A549 (cell line): ENCODE results near the gene MXRA7. TPM values are rescaled to one million over a fixed set of nuclear protein-coding genes. Genes with fewer than 3 reads are reported as not detected.
A peak's percentile ranks its signal among the peaks of the same experiment; 100 is the strongest.

Experiments used
- ATAC-seq, 2 experiments: fragments of 200-7000 bp in 1 of 2; fragments of >200 bp in 1 of 2; cut with Nextera tagmentation in 1 of 2; cut with Tn5 transposase in 1 of 2; 3 replicates each; pipeline versions ENCODE4 v1.8.0 to v1.9.1; 2018 to 2020; ENCODE audit warnings: mild to moderate bottlenecking in 1 of 2, moderate library complexity in 1 of 2
- CTCF ChIA-PET: fragments of 300-600 bp; sonication (Branson Sonifier 250); formaldehyde crosslinking; extraction: SDS; loops from one replicate; lab custom pipeline; 2021; ENCODE audit warnings: antibody characterized with exemption, inconsistent platforms; lab: Yijun Ruan, JAX
- POLR2A ChIA-PET: fragments of 350-600 bp; formaldehyde crosslinking; extraction: SDS; loops from one replicate; lab custom pipeline; 2021; ENCODE audit warnings: antibody characterized with exemption, inconsistent platforms; lab: Yijun Ruan, JAX
- DNase-seq, 2 experiments: peaks; one replicate each; pipeline versions ENCODE4 v3.0.0 to v3.0.0-alpha.2; 2011 to 2016; ENCODE audit warnings: low read depth in 1 of 2, low spot score in 1 of 2
- FAIRE-seq: peaks from 2 replicates; lab custom pipeline; 2011; peaks lifted over from hg19 to GRCh38; lab: Jason Lieb, UNC
- H3K27ac ChIP-seq, 2 experiments: fragments of >200 bp; sonication (Bioruptor Twin); formaldehyde crosslinking; 3 replicates each; pipeline ENCODE4 v1.5.1; 2016 to 2017
- H3K4me1 ChIP-seq: fragments of >200 bp; sonication (Bioruptor Twin); formaldehyde crosslinking; 3 replicates; pipeline ENCODE4 v1.6.1; 2016
- H3K4me2 ChIP-seq: fragments of >200 bp; sonication (Bioruptor Twin); formaldehyde crosslinking; 3 replicates; pipeline ENCODE4 v1.6.1; 2016
- H3K4me3 ChIP-seq: fragments of >200 bp; sonication (Bioruptor Twin); formaldehyde crosslinking; 3 replicates; pipeline ENCODE4 v1.5.1; 2016
- H3K9me3 ChIP-seq: fragments of >200 bp; sonication (Bioruptor Twin); formaldehyde crosslinking; 3 replicates; pipeline ENCODE4 v1.6.1; 2016
- CEBPB ChIP-seq, 2 experiments: fragments of >200 bp in 1 of 2; sonication (Bioruptor Twin) in 1 of 2; formaldehyde crosslinking in 1 of 2; IDR thresholded peaks; 2 replicates each; pipeline ENCODE4 v1.6.1; 2012 to 2016
- CTCF ChIP-seq: fragments of >200 bp; sonication (Bioruptor Twin); formaldehyde crosslinking; IDR thresholded peaks from 3 replicates; pipeline ENCODE4 v1.5.1; 2016
- ELK1 ChIP-seq: fragments of 150-350 bp; IDR thresholded peaks from 2 replicates; pipeline ENCODE4 v1.6.1; 2014; ENCODE audit warnings: low read depth, mild to moderate bottlenecking, low read length
- EP300 ChIP-seq, 2 experiments: fragments of >200 bp; sonication (Bioruptor Twin); formaldehyde crosslinking; IDR thresholded peaks; 2 replicates in 1 of 2; 3 replicates in 1 of 2; pipeline ENCODE4 v1.6.1; 2016 to 2017
- FOSL2 ChIP-seq, 2 experiments: fragments of 450-650 bp in 1 of 2; fragments of >200 bp in 1 of 2; sonication (Bioruptor Twin) in 1 of 2; formaldehyde crosslinking; IDR thresholded peaks; 2 replicates each; pipeline versions ENCODE4 v1.5.0 to v1.6.1; 2016 to 2020; ENCODE audit warnings: mild to moderate bottlenecking in 1 of 2, moderate library complexity in 1 of 2
- GATA3 ChIP-seq: IDR thresholded peaks from 2 replicates; pipeline ENCODE4 v1.6.1; 2012; ENCODE audit warnings: borderline replicate concordance
- HMGXB4 ChIP-seq: fragments of 250-450 bp; sonication (Bioruptor Pico); IDR thresholded peaks from 2 replicates; pipeline ENCODE4 v1.5.0; 2021; ENCODE audit warnings: mild to moderate bottlenecking, moderate library complexity, borderline replicate concordance
- KDM5A ChIP-seq: fragments of 200-600 bp; sonication (generic); IDR thresholded peaks from 2 replicates; pipeline ENCODE4 v1.6.1; 2016; ENCODE audit warnings: antibody characterized with exemption, mild to moderate bottlenecking
- MAX ChIP-seq: IDR thresholded peaks from 2 replicates; pipeline ENCODE4 v1.6.1; 2012
- POLR2A ChIP-seq: IDR thresholded peaks from 2 replicates; pipeline ENCODE4 v1.6.1; 2012; ENCODE audit warnings: mild to moderate bottlenecking, low read length
- POLR2AphosphoS2 ChIP-seq: conservative IDR thresholded peaks from 2 replicates; pipeline ENCODE4 v1.6.1; 2012; ENCODE audit warnings: low read length, improper control_type of control experiment, inconsistent platforms
- SMC3 ChIP-seq: fragments of >200 bp; sonication (Bioruptor Twin); formaldehyde crosslinking; IDR thresholded peaks from 3 replicates; pipeline ENCODE4 v1.6.1; 2018; ENCODE audit warnings: inconsistent platforms
- SREBF2 ChIP-seq: fragments of 450-650 bp; IDR thresholded peaks from 2 replicates; pipeline ENCODE4 v1.6.1; 2014; ENCODE audit warnings: mild to moderate bottlenecking, moderate library complexity
- ZNF302 ChIP-seq: fragments of 250-450 bp; sonication (Bioruptor Pico); IDR thresholded peaks from 2 replicates; pipeline ENCODE4 v1.9.0; 2021; ENCODE audit warnings: inconsistent platforms, mild to moderate bottlenecking, moderate library complexity
- ZSCAN20 ChIP-seq: fragments of 250-450 bp; sonication (Bioruptor Pico); IDR thresholded peaks from 2 replicates; pipeline ENCODE4 v1.8.0; 2022; ENCODE audit warnings: mild to moderate bottlenecking, moderate library complexity
- WGBS: methylation state at CpG from one replicate; pipeline ENCODE4 v1.1.6; 2017; ENCODE audit errors: missing lambda C conversion rate; 5-methylcytosine and 5-hydroxymethylcytosine counted together
- polyA plus RNA-seq, 4 experiments: library from polyadenylated mRNA; depleted of rRNA in 3 of 4; stranded (reverse); fragments of >200 nt; fragmentation: RNase III in 1 of 4; extraction: RNeasy Plus Mini Kit Qiagen cat#74134 plus additional on column Dnase treatment in 1 of 4; gene quantifications; 2 replicates in 3 of 4; 3 replicates in 1 of 4; pipeline ENCODE4 v1.2.3, GENCODE V29; 2011 to 2017

Gene MXRA7
- polyA plus RNA-seq, 2 of the 4 experiments (the other 2 are of a cell fraction), result 47.8 to 57.2 TPM

- TF ChIP-seq KDM5A (no peak), SMC3 (no peak), CEBPB (IDR thresholded peaks at IDR 0.05) (no peak), CTCF (no peak), ZNF302 (CRISPR knock-in tag) (no peak), FOSL2 (IDR thresholded peaks at IDR 0.05) (no peak), FOSL2 (CRISPR knock-in tag; IDR thresholded peaks at IDR 0.05) (no peak)
Measured at GRCh38 chr17:76643553-76644148, 67.1 kb downstream of the MXRA7 start, which contains the start of gene ST6GALNAC1 (continued).

GRCh38 chr17:76642994-76643393 is 67.8 kb downstream of the MXRA7 start:
- Histone ChIP-seq H3K4me3 (no peak overlapping the region), H3K4me2 (no peak overlapping the region), H3K9me3 (peaks cover 5% of the 10 kb centered on the region; the same call in 1 of the 3 replicates), H3K27ac (peak overlapping the region; percentile 14 to 65; a peak in 5 of 6 replicates), H3K4me1 (peaks cover 41% of the 10 kb centered on the region)
- ChIA-PET POLR2A (no interaction called here), CTCF (interaction anchor here (0.7 to 6.0 kb wide), 3 partner anchors 11 to 184 kb away, joined by 3 to 60 read pairs (median 8); no protein-coding TSS in a partner anchor)
- DNase-seq (no peak), FAIRE-seq (no peak), ATAC-seq (no peak)
- WGBS, result 88% methylated on average over 6 of the region's 6 CpGs
- no peak for TF ChIP-seq GATA3
- no peak for TF ChIP-seq HMGXB4 (CRISPR knock-in tag)
- no peak for TF ChIP-seq ZSCAN20 (CRISPR knock-in tag)
- TF ChIP-seq EP300 (IDR thresholded peaks at IDR 0.05), result no peak
- no peak for TF ChIP-seq MAX
- no peak for TF ChIP-seq SREBF2
- no peak for TF ChIP-seq POLR2AphosphoS2

- Histone ChIP-seq H3K4me1 (peaks cover 41% of the 10 kb centered on the region), H3K9me3 (peaks cover 5% of the 10 kb centered on the region; the same call in 1 of the 3 replicates), H3K4me2 (peak overlapping the region; percentile 65), H3K27ac (peak overlapping the region; percentile 14 to 65), H3K4me3 (no peak overlapping the region)
- FAIRE-seq (no peak), ATAC-seq (no peak), DNase-seq (no peak)
- ChIA-PET POLR2A (interaction anchor here (0.5 kb wide), 1 partner anchor 37 kb away, joined by 4 read pairs; no protein-coding TSS in a partner anchor), CTCF (interaction anchor here (0.6 to 6.0 kb wide), 6 partner anchors 13 to 183 kb away, joined by 3 to 60 read pairs (median 3); no protein-coding TSS in a partner anchor)
- TF ChIP-seq POLR2A, result no peak
- TF ChIP-seq ELK1, result no peak
- WGBS, result 91% methylated on average over 5 of the region's 5 CpGs
Measured at GRCh38 chr17:76642032-76642561, 68.7 kb downstream of the MXRA7 start.
